Gastroesophageal sphincter (tissue), 4 donors: ENCODE measurements around the gene TCEAL1. TPM values are rescaled to one million over a fixed set of nuclear protein-coding genes. Genes with fewer than 3 reads are reported as not detected.

Experiments
- ATAC-seq: fragments of 150-250 bp; one replicate; pipeline ENCODE4 v1.9.1; 2016; ENCODE audit warnings: mild to moderate bottlenecking, moderate library complexity
- H3K27ac ChIP-seq, 4 donors: fragments of 200-600 bp; sonication (generic) in 3 of 4; 1 replicate in 3 of 4; 2 replicates in 1 of 4; pipeline ENCODE4 v1.5.1; 2016 to 2019
- H3K27me3 ChIP-seq: fragments of 200-600 bp; sonication (generic); one replicate; pipeline ENCODE4 v1.5.1; 2019
- H3K36me3 ChIP-seq, 2 donors: fragments of 200-600 bp; sonication (generic); one replicate each; pipeline ENCODE4 v1.5.1; 2019; ENCODE audit warnings: control low read depth in 1 of 2
- H3K4me1 ChIP-seq, 3 donors: fragments of 200-600 bp; sonication (generic); 1 replicate in 2 of 3; 2 replicates in 1 of 3; pipeline ENCODE4 v1.5.1; 2016 to 2019; ENCODE audit warnings: control low read depth in 2 of 3
- H3K4me3 ChIP-seq, 2 donors: fragments of 200-600 bp; sonication (generic); one replicate each; pipeline ENCODE4 v1.5.1; 2019; ENCODE audit warnings: mild to moderate bottlenecking in 1 of 2, moderate library complexity in 1 of 2
- H3K9me3 ChIP-seq, 3 donors: fragments of 200-600 bp; sonication (generic); one replicate each; pipeline ENCODE4 v1.5.1; 2017 to 2019; ENCODE audit warnings: control low read depth in 2 of 3
- CTCF ChIP-seq, 4 experiments: fragments of 200-600 bp in 2 of 4; fragments of 450-650 bp in 2 of 4; sonication (generic) in 1 of 4; IDR thresholded peaks; one replicate each; pipeline ENCODE4 v1.5.1; 2017 to 2019; ENCODE audit warnings: antibody characterized with exemption in 4 of 4, mild to moderate bottlenecking in 2 of 4, moderate library complexity in 2 of 4
- EP300 ChIP-seq: sonication (generic); formaldehyde crosslinking; IDR thresholded peaks from one replicate; pipeline ENCODE4 v1.6.1; 2017; ENCODE audit warnings: antibody characterized with exemption, mild to moderate bottlenecking
- POLR2A ChIP-seq, 2 donors: fragments of 450-650 bp; IDR thresholded peaks; one replicate each; pipeline ENCODE4 v1.6.1; 2017; ENCODE audit warnings: antibody characterized with exemption in 2 of 2, mild to moderate bottlenecking in 2 of 2, moderate library complexity in 1 of 2
- POLR2AphosphoS5 ChIP-seq: sonication (generic); formaldehyde crosslinking; IDR thresholded peaks from one replicate; pipeline ENCODE4 v1.6.1; 2017; ENCODE audit warnings: antibody characterized with exemption
- WGBS, 2 donors: methylation state at CpG; one replicate each; pipeline ENCODE4 v1.1.5; 2018; ENCODE audit warnings: low coverage in 1 of 2; 5-methylcytosine and 5-hydroxymethylcytosine counted together
- total RNA-seq, 4 donors: library from RNA; depleted of rRNA; stranded (reverse); fragments of >200 nt; gene quantifications; one replicate each; pipeline ENCODE4 v1.1.0, GENCODE V29; 2016

The TCEAL1 gene
- total RNA-seq, 4 donors from 2014 or later, result 177 to 424 (median 237) TPM

GRCh38 chrX:103613362-103613890 lies 15.3 kb upstream of the TCEAL1 start:
- 50 to 77% methylated on average over 1 of the region's 1 CpG for WGBS, 2 donors
- no peaks in the 10 kb centered on the region for H3K27me3 ChIP-seq
- no peak for TF ChIP-seq EP300
- no peak for TF ChIP-seq POLR2A (IDR thresholded peaks at IDR 0.05)
- TF ChIP-seq POLR2AphosphoS5, result no peak
- TF ChIP-seq CTCF (IDR thresholded peaks at IDR 0.05), result no peak

GRCh38 chrX:103614999-103615398 lies 13.8 kb upstream of the TCEAL1 start:
- Histone ChIP-seq H3K4me3 (no peak overlapping the region), H3K27ac (no peak overlapping the region), H3K27me3 (no peaks in the 10 kb centered on the region), H3K36me3 (no peaks in the 10 kb centered on the region), H3K9me3 (no peaks in the 10 kb centered on the region), H3K4me1 (peaks cover 0 to under 1% (median 0%) of the 10 kb centered on the region in 3 donors)
- ATAC-seq, result no peak
- WGBS, 2 donors, result 86% methylated on average over 1 of the region's 1 CpG; no CpG with 5 or more reads in 1 of the 2 donors
- TF ChIP-seq CTCF (IDR thresholded peaks at IDR 0.05), result no peak
- TF ChIP-seq POLR2AphosphoS5, result no peak
- TF ChIP-seq POLR2A (IDR thresholded peaks at IDR 0.05), result no peak
- TF ChIP-seq EP300, result no peak

More at GRCh38 chrX:103613362-103613890, 15.3 kb upstream of the TCEAL1 start:
- H3K27ac ChIP-seq, result no peak overlapping the region
- H3K36me3 ChIP-seq, result no peaks in the 10 kb centered on the region
- no peaks in the 10 kb centered on the region for H3K9me3 ChIP-seq
- no peak overlapping the region for H3K4me3 ChIP-seq
- peaks cover 0 to 12% (median 0%) of the 10 kb centered on the region in 3 donors for H3K4me1 ChIP-seq
- ATAC-seq, result no peak

GRCh38 chrX:103615781-103616371 lies 12.9 kb upstream of the TCEAL1 start:
- Histone ChIP-seq H3K4me1 (no peaks in the 10 kb centered on the region), H3K9me3 (no peaks in the 10 kb centered on the region)
- ATAC-seq, result no peak

GRCh38 chrX:103616676-103617186 lies 12.0 kb upstream of the TCEAL1 start:
- no peak for TF ChIP-seq POLR2A (IDR thresholded peaks at IDR 0.05)
- TF ChIP-seq EP300, result no peak
- TF ChIP-seq POLR2AphosphoS5, result no peak
- TF ChIP-seq CTCF (IDR thresholded peaks at IDR 0.05), result no peak
- no peaks in the 10 kb centered on the region for H3K27me3 ChIP-seq
- no peak overlapping the region for H3K27ac ChIP-seq
- no peaks in the 10 kb centered on the region for H3K9me3 ChIP-seq
- H3K36me3 ChIP-seq, result no peaks in the 10 kb centered on the region
- 0 to 25% methylated on average over 1 of the region's 1 CpG for WGBS, 2 donors
- H3K4me1 ChIP-seq, result no peaks in the 10 kb centered on the region
- no peak overlapping the region for H3K4me3 ChIP-seq
- ATAC-seq, result no peak

More at GRCh38 chrX:103615781-103616371, 12.9 kb upstream of the TCEAL1 start:
- H3K36me3 ChIP-seq, result no peaks in the 10 kb centered on the region
- TF ChIP-seq EP300 (no peak), POLR2A (IDR thresholded peaks at IDR 0.05) (no peak), POLR2AphosphoS5 (no peak), CTCF (IDR thresholded peaks at IDR 0.05) (no peak)
- no peak overlapping the region for H3K4me3 ChIP-seq
- H3K27me3 ChIP-seq, result no peaks in the 10 kb centered on the region
- H3K27ac ChIP-seq, result no peak overlapping the region

- whole genome bisulfite sequencing, 2 donors, result 100% methylated on average over 1 of the region's 4 CpGs; no CpG with 5 or more reads in 1 of the 2 donors
- peak; percentile 37 for ATAC-seq
- TF ChIP-seq POLR2A (IDR thresholded peaks at IDR 0.05) (no peak), POLR2AphosphoS5 (peak; percentile 11), CTCF (IDR thresholded peaks at IDR 0.05) (no peak), EP300 (no peak)
- Histone ChIP-seq H3K27ac (peak overlapping the region; percentile 70 to 84 (median 74)), H3K27me3 (no peaks in the 10 kb centered on the region), H3K4me1 (peaks cover 0 to 38% (median 0%) of the 10 kb centered on the region in 3 donors), H3K9me3 (no peaks in the 10 kb centered on the region), H3K36me3 (no peaks in the 10 kb centered on the region), H3K4me3 (no peak overlapping the region)
Measured at GRCh38 chrX:103624111-103624510, 4.7 kb upstream of the TCEAL1 start.
